ENCODE measurements around the gene POLH.
"Not testable (repeated sequence)": the region's sequence is repeated elsewhere in the genome, so short reads cannot be mapped to it uniquely, and the experiment has no call there.

POLH gene

GRCh38 chr6:43575772-43576551 is at the start of gene POLH, which contains the start of gene XPO5:
TSS of gene POLH (plus strand) at chr6:43576185. CDS start at chr6:43582320, 6,135 bp downstream.
TSS of gene XPO5 (minus strand) at chr6:43576038. CDS start at chr6:43575864, 174 bp downstream.
- H3K4me1 ChIP-seq (ENCODE audit: insufficient read depth, low read length), result no peaks in the 10 kb centered on the region
- H3K9ac ChIP-seq (ENCODE audit: low read depth, low read length), result peak within 1 kb of the TSS; percentile 94
- peaks cover 3% of the 10 kb centered on the region; the same call in 1 of the 2 replicates for H3K9me3 ChIP-seq (ENCODE audit: control insufficient read depth, insufficient read depth, low read length)
- peaks cover 17% of the 10 kb centered on the region for H3K36me3 ChIP-seq (ENCODE audit: insufficient read depth, low read length)

- no peaks in the 10 kb centered on the region for H3K9me3 ChIP-seq (ENCODE audit: control insufficient read depth, insufficient read depth, low read length)
- H3K36me3 ChIP-seq (ENCODE audit: insufficient read depth, low read length), result peaks cover 45% of the 10 kb centered on the region
- H3K4me1 ChIP-seq (ENCODE audit: insufficient read depth, low read length), result no peaks in the 10 kb centered on the region
- H3K9ac ChIP-seq (ENCODE audit: low read depth, low read length), result no peak overlapping the region
Measured at GRCh38 chr6:43532201-43532600, 43.8 kb upstream of the POLH start.

GRCh38 chr6:43538986-43539385 is 37.0 kb upstream of the POLH start:
- not testable (repeated sequence) for H3K9me3 ChIP-seq (ENCODE audit: control insufficient read depth, insufficient read depth, low read length); H3K9ac ChIP-seq (ENCODE audit: low read depth, low read length); H3K4me1 ChIP-seq (ENCODE audit: insufficient read depth, low read length)
- H3K36me3 ChIP-seq (ENCODE audit: insufficient read depth, low read length), result peaks cover 26% of the 10 kb centered on the region

GRCh38 chr6:43539409-43539808 is 36.6 kb upstream of the POLH start:
- H3K9ac ChIP-seq (ENCODE audit: low read depth, low read length); H3K4me1 ChIP-seq (ENCODE audit: insufficient read depth, low read length); H3K9me3 ChIP-seq (ENCODE audit: control insufficient read depth, insufficient read depth, low read length): not testable (repeated sequence)
- H3K36me3 ChIP-seq (ENCODE audit: insufficient read depth, low read length), result peaks cover 22% of the 10 kb centered on the region

GRCh38 chr6:43540507-43540906 is 35.5 kb upstream of the POLH start:
- no peaks in the 10 kb centered on the region for H3K4me1 ChIP-seq (ENCODE audit: insufficient read depth, low read length)
- peaks cover 19% of the 10 kb centered on the region for H3K36me3 ChIP-seq (ENCODE audit: insufficient read depth, low read length)
- no peaks in the 10 kb centered on the region for H3K9me3 ChIP-seq (ENCODE audit: control insufficient read depth, insufficient read depth, low read length)

GRCh38 chr6:43541774-43542471 is 34.1 kb upstream of the POLH start:
- no peak overlapping the region for H3K9ac ChIP-seq (ENCODE audit: low read depth, low read length)
- no peaks in the 10 kb centered on the region for H3K9me3 ChIP-seq (ENCODE audit: control insufficient read depth, insufficient read depth, low read length)
- H3K36me3 ChIP-seq (ENCODE audit: insufficient read depth, low read length), result peaks cover 25% of the 10 kb centered on the region
- no peaks in the 10 kb centered on the region for H3K4me1 ChIP-seq (ENCODE audit: insufficient read depth, low read length)

More at GRCh38 chr6:43540507-43540906, 35.5 kb upstream of the POLH start:
- H3K9ac ChIP-seq (ENCODE audit: low read depth, low read length), result no peak overlapping the region

GRCh38 chr6:43544461-43544860 is 31.5 kb upstream of the POLH start:
- H3K9me3 ChIP-seq (ENCODE audit: control insufficient read depth, insufficient read depth, low read length), result no peaks in the 10 kb centered on the region
- peaks cover 46% of the 10 kb centered on the region for H3K36me3 ChIP-seq (ENCODE audit: insufficient read depth, low read length)
- H3K4me1 ChIP-seq (ENCODE audit: insufficient read depth, low read length), result no peaks in the 10 kb centered on the region
- no peak overlapping the region for H3K9ac ChIP-seq (ENCODE audit: low read depth, low read length)

- Histone ChIP-seq H3K36me3 (ENCODE audit: insufficient read depth, low read length) (peaks cover 60% of the 10 kb centered on the region), H3K9me3 (ENCODE audit: control insufficient read depth, insufficient read depth, low read length) (no peaks in the 10 kb centered on the region), H3K9ac (ENCODE audit: low read depth, low read length) (no peak overlapping the region)
Measured at GRCh38 chr6:43547222-43547621, 28.8 kb upstream of the POLH start.

GRCh38 chr6:43557620-43558019 is 18.4 kb upstream of the POLH start:
- not testable (repeated sequence) for H3K4me1 ChIP-seq (ENCODE audit: insufficient read depth, low read length); H3K9me3 ChIP-seq (ENCODE audit: control insufficient read depth, insufficient read depth, low read length); H3K9ac ChIP-seq (ENCODE audit: low read depth, low read length)
- H3K36me3 ChIP-seq (ENCODE audit: insufficient read depth, low read length), result peaks cover 71% of the 10 kb centered on the region

More at GRCh38 chr6:43547222-43547621, 28.8 kb upstream of the POLH start:
- no peaks in the 10 kb centered on the region for H3K4me1 ChIP-seq (ENCODE audit: insufficient read depth, low read length)

- peaks cover 65% of the 10 kb centered on the region for H3K36me3 ChIP-seq (ENCODE audit: insufficient read depth, low read length)
- H3K9me3 ChIP-seq (ENCODE audit: control insufficient read depth, insufficient read depth, low read length), result no peaks in the 10 kb centered on the region
- H3K9ac ChIP-seq (ENCODE audit: low read depth, low read length), result no peak overlapping the region
- H3K4me1 ChIP-seq (ENCODE audit: insufficient read depth, low read length), result no peaks in the 10 kb centered on the region
Measured at GRCh38 chr6:43559328-43559727, 16.7 kb upstream of the POLH start.

GRCh38 chr6:43570876-43571441 is 5.0 kb upstream of the POLH start:
- H3K4me1 ChIP-seq (ENCODE audit: insufficient read depth, low read length), result no peaks in the 10 kb centered on the region
- H3K36me3 ChIP-seq (ENCODE audit: insufficient read depth, low read length), result peaks cover 43% of the 10 kb centered on the region
- H3K9me3 ChIP-seq (ENCODE audit: control insufficient read depth, insufficient read depth, low read length), result no peaks in the 10 kb centered on the region
- no peak overlapping the region for H3K9ac ChIP-seq (ENCODE audit: low read depth, low read length)

- Histone ChIP-seq H3K36me3 (ENCODE audit: insufficient read depth, low read length) (peaks cover 38% of the 10 kb centered on the region), H3K4me1 (ENCODE audit: insufficient read depth, low read length) (no peaks in the 10 kb centered on the region), H3K9ac (ENCODE audit: low read depth, low read length) (no peak overlapping the region), H3K9me3 (ENCODE audit: control insufficient read depth, insufficient read depth, low read length) (no peaks in the 10 kb centered on the region)
Measured at GRCh38 chr6:43572015-43572414, 4.0 kb upstream of the POLH start.

GRCh38 chr6:43575105-43575771 is 747 bp upstream of the POLH start:
- Histone ChIP-seq H3K9me3 (ENCODE audit: control insufficient read depth, insufficient read depth, low read length) (peaks cover 3% of the 10 kb centered on the region; the same call in 1 of the 2 replicates), H3K36me3 (ENCODE audit: insufficient read depth, low read length) (peaks cover 23% of the 10 kb centered on the region), H3K4me1 (ENCODE audit: insufficient read depth, low read length) (no peaks in the 10 kb centered on the region), H3K9ac (ENCODE audit: low read depth, low read length) (peak overlapping the region; percentile 94)

- H3K36me3 ChIP-seq (ENCODE audit: insufficient read depth, low read length), result peaks cover 13% of the 10 kb centered on the region; the same call in 1 of the 2 replicates
- H3K9ac ChIP-seq (ENCODE audit: low read depth, low read length), result no peak overlapping the region
- no peaks in the 10 kb centered on the region for H3K4me1 ChIP-seq (ENCODE audit: insufficient read depth, low read length)
- H3K9me3 ChIP-seq (ENCODE audit: control insufficient read depth, insufficient read depth, low read length), result peaks cover 6% of the 10 kb centered on the region; the same call in 1 of the 2 replicates
Measured at GRCh38 chr6:43578748-43579147, 2.8 kb downstream of the POLH start.
